ENCODE data around the gene HAP1. TPM values are rescaled to one million over a fixed set of nuclear protein-coding genes. Genes with fewer than 3 reads are reported as not detected.

Gene HAP1
- total RNA-seq, 1 donor from 2014 or later = 0.11 TPM

- no peak for ATAC-seq (ENCODE audit: low read depth)
- intact Hi-C loops (cut with micrococcal nuclease) = loop anchor here (2.0 to 10.0 kb wide), 2 partner anchors 71 to 125 kb away; partner anchors contain the start of genes KLHL11 and P3H4
- H3K27ac Mint-ChIP-seq = no peak overlapping the region
Measured at GRCh38 chr17:41739661-41740352, 5.4 kb upstream of the HAP1 start.

GRCh38 chr17:41738801-41739112 is 4.3 kb upstream of the HAP1 start:
- H3K9me3 Mint-ChIP-seq = no peaks in the 10 kb centered on the region
- no peak overlapping the region for H3K4me3 Mint-ChIP-seq
- ChIA-PET POLR2A (no interaction called here), CTCF (interaction anchor here (0.9 kb wide), 1 partner anchor 61 kb away, joined by 6 read pairs; no protein-coding TSS in a partner anchor)
- H3K4me1 Mint-ChIP-seq = peaks cover 8% of the 10 kb centered on the region
- TF ChIP-seq, protein P1, sequence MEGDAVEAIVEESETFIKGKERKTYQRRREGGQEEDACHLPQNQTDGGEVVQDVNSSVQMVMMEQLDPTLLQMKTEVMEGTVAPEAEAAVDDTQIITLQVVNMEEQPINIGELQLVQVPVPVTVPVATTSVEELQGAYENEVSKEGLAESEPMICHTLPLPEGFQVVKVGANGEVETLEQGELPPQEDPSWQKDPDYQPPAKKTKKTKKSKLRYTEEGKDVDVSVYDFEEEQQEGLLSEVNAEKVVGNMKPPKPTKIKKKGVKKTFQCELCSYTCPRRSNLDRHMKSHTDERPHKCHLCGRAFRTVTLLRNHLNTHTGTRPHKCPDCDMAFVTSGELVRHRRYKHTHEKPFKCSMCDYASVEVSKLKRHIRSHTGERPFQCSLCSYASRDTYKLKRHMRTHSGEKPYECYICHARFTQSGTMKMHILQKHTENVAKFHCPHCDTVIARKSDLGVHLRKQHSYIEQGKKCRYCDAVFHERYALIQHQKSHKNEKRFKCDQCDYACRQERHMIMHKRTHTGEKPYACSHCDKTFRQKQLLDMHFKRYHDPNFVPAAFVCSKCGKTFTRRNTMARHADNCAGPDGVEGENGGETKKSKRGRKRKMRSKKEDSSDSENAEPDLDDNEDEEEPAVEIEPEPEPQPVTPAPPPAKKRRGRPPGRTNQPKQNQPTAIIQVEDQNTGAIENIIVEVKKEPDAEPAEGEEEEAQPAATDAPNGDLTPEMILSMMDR (IDR thresholded peaks at IDR 0.05) = no peak
- H3K27me3 Mint-ChIP-seq = peaks cover 19% of the 10 kb centered on the region
- no peaks in the 10 kb centered on the region for H3K36me3 Mint-ChIP-seq (ENCODE audit: low read depth)
- ATAC-seq (ENCODE audit: low read depth) = no peak
- intact Hi-C loops (cut with micrococcal nuclease) = loop anchor here (1.0 to 10.0 kb wide), 6 partner anchors 48 to 378 kb away; partner anchors contain the start of genes JUP, KLHL11 and P3H4
- H3K27ac Mint-ChIP-seq = no peak overlapping the region
- no peak for DNase-seq

More at GRCh38 chr17:41739661-41740352, 5.4 kb upstream of the HAP1 start:
- TF ChIP-seq, protein P1 (IDR thresholded peaks at IDR 0.05) = no peak
- ChIA-PET POLR2A (no interaction called here), CTCF (no interaction called here)
- DNase-seq = no peak
- H3K4me3 Mint-ChIP-seq = no peak overlapping the region
- H3K4me1 Mint-ChIP-seq = peaks cover 4% of the 10 kb centered on the region
- no peaks in the 10 kb centered on the region for H3K9me3 Mint-ChIP-seq
- H3K27me3 Mint-ChIP-seq = peaks cover 17% of the 10 kb centered on the region
- no peaks in the 10 kb centered on the region for H3K36me3 Mint-ChIP-seq (ENCODE audit: low read depth)

GRCh38 chr17:41738077-41738800 is 3.8 kb upstream of the HAP1 start:
- no peaks in the 10 kb centered on the region for H3K9me3 Mint-ChIP-seq
- DNase-seq (peak; percentile 77), ATAC-seq (ENCODE audit: low read depth) (peak; percentile 96)
- peaks cover 22% of the 10 kb centered on the region for H3K27me3 Mint-ChIP-seq
- ChIA-PET POLR2A (interaction anchor here (1.0 to 1.1 kb wide), 2 partner anchors 50 to 63 kb away, joined by 3 to 5 read pairs; partner anchors contain the start of gene EIF1), CTCF (interaction anchor here (0.9 to 4.3 kb wide), 6 partner anchors 48 to 73 kb away, joined by 5 to 54 read pairs (median 7); partner anchors contain the start of genes JUP and P3H4)
- H3K4me1 Mint-ChIP-seq = peaks cover 11% of the 10 kb centered on the region
- intact Hi-C loops (cut with micrococcal nuclease) = loop anchor here (1.0 to 10.0 kb wide), 6 partner anchors 48 to 378 kb away; partner anchors contain the start of genes JUP, KLHL11 and P3H4
- no peaks in the 10 kb centered on the region for H3K36me3 Mint-ChIP-seq (ENCODE audit: low read depth)
- no peak overlapping the region for H3K27ac Mint-ChIP-seq
- H3K4me3 Mint-ChIP-seq = no peak overlapping the region
- TF ChIP-seq, protein P1 (IDR thresholded peaks at IDR 0.05) = peak; percentile 94

DNA sequence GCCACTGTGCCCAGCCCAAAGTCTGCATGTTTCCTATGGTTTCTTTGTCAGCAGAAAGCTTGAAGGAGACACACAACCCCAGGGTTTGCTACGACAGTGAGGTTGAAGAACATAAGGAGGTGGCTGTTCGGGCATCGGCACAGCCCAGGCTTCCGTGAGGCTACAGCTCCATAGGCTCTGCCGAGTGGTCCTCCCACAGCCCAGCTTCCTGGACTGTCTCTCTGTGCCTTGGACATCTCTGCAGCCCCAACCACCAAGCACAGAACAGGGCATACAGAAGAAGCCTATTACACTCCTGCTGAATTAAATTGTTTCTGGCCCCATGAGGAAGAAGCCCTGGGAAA is 3.2 kb upstream of the HAP1 start:
- Mint-ChIP-seq H3K4me1 (peaks cover 11% of the 10 kb centered on the region), H3K36me3 (ENCODE audit: low read depth) (no peaks in the 10 kb centered on the region), H3K9me3 (no peaks in the 10 kb centered on the region), H3K4me3 (no peak overlapping the region), H3K27ac (no peak overlapping the region), H3K27me3 (peaks cover 23% of the 10 kb centered on the region)
- CTCF ChIA-PET = interaction anchor here (1.3 to 4.3 kb wide), 5 partner anchors 49 to 73 kb away, joined by 5 to 54 read pairs (median 7); partner anchors contain the start of genes JUP and P3H4
- TF ChIP-seq, protein P1 (IDR thresholded peaks at IDR 0.05) = no peak
- ATAC-seq (ENCODE audit: low read depth) (peak; percentile 8), DNase-seq (no peak)
- POLR2A ChIA-PET = interaction anchor here (1.0 to 1.1 kb wide), 2 partner anchors 49 to 64 kb away, joined by 3 to 5 read pairs; partner anchors contain the start of gene EIF1
- intact Hi-C loops (cut with micrococcal nuclease) = loop anchor here (1.0 to 10.0 kb wide), 6 partner anchors 49 to 379 kb away; partner anchors contain the start of genes JUP, KLHL11 and P3H4
